Activated T-cell treated with anti-CD3 and anti-CD28 coated beads, Interleukin-2, amount 50 U/mL, for 72 hours (primary cell): Measurements from ENCODE around the gene MICAL3. TPM values are rescaled to one million over a fixed set of nuclear protein-coding genes. Genes with fewer than 3 reads are reported as not detected.

ENCODE experiments used
- ATAC-seq, 2 donors: fragments of 150-1000 bp; cut with Tn5 transposase; replicated peaks in 1 of 2; 2 replicates each; pipeline ENCODE4 v1.10.0; 2021; ENCODE audit warnings: moderate library complexity in 2 of 2, mild to moderate bottlenecking in 1 of 2
- DNase-seq, 2 donors: peaks; one replicate each; pipeline ENCODE4 v3.0.0; 2021 to 2022; ENCODE audit warnings: mixed read lengths in 1 of 2
- H3K27ac Mint-ChIP-seq: one replicate; pipeline ENCODE4 v1.8.0; 2022; ENCODE audit warnings: mild to moderate bottlenecking, moderate library complexity, mixed read lengths
- H3K27me3 Mint-ChIP-seq: one replicate; pipeline ENCODE4 v1.8.0; 2022; ENCODE audit warnings: low read depth, mixed read lengths
- H3K36me3 Mint-ChIP-seq, 2 donors: one replicate each; pipeline ENCODE4 v1.8.0; 2022; ENCODE audit warnings: mixed read lengths in 2 of 2, mild to moderate bottlenecking in 1 of 2; ENCODE audit not compliant: insufficient read depth in 2 of 2
- H3K4me1 Mint-ChIP-seq: one replicate; pipeline ENCODE4 v1.8.0; 2022; ENCODE audit warnings: low read depth, mixed read lengths
- H3K4me3 Mint-ChIP-seq, 2 donors: one replicate each; pipeline ENCODE4 v1.8.0; 2022; ENCODE audit warnings: mild to moderate bottlenecking in 2 of 2, mixed read lengths in 2 of 2, moderate library complexity in 2 of 2
- H3K9me3 Mint-ChIP-seq, 2 donors: one replicate each; pipeline ENCODE4 v1.8.0; 2022; ENCODE audit warnings: mixed read lengths in 2 of 2
- total RNA-seq, 2 donors: library from RNA; stranded (reverse); gene quantifications; one replicate each; pipeline ENCODE4 v1.2.3, GENCODE V29; 2022

Gene MICAL3
- total RNA-seq, 2 donors from 2014 or later: 17.9 to 26.0 TPM

DNA sequence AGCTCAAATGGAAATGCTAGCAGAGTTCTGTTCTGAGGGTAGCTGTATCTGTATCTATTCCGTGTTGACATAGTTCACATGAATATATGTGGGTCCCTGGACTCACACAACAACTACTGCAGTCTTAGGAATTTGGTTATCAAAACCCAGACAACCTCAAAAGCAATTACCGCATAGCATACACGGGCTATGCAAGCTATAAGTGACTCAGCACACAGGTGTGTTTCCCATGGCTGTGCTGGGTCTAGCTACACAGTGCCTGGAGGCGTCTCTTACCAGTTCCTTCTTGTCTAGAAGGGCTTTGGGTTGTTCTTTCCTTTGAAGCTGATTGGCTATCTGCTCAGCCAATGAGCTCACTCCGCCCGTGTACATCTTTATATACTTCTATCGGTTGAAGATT lies 151.9 kb downstream of the MICAL3 start:
- Mint-ChIP-seq H3K9me3 (no peaks in the 10 kb centered on the region), H3K27ac (no peak overlapping the region), H3K36me3 (peaks cover 0 to 2% of the 10 kb centered on the region in 2 donors), H3K27me3 (no peaks in the 10 kb centered on the region), H3K4me3 (no peak overlapping the region), H3K4me1 (no peaks in the 10 kb centered on the region)
- no peak for DNase-seq
- no peak for ATAC-seq

DNA sequence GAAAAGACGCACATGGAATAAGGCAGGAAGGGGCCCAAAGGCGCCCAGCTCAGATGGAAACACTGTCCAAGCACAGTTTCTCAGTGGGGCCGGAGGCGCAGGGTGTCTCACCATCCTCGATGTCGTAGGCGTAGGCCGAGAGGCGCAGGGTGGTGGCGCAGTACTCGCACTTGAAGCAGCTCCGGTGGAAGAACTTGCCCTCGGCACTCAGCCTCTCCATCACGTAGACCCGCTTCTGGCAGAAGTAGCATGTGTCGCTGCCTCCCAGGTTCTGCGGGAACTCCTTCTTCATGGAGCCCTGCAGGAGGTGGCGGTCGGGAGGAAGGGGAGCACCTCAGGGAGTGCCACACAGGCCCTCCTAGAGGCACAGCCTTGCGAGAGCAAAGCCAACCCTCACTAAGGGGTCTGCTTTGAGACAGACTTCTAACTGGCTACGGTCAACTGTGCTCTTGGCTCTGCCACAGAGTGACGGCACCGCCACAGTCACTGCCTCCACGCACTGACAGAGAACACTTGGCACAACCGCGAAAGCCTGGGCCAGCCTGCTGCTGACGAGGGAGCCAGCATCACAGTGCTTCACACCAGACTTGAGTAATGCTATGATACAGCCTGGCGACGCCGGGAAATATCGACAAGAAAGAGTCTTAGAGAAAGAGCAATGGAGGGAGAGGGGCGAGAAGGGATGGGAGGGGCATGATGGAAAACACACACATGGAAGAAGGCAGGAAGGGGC lies 152.5 kb downstream of the MICAL3 start:
- no peak overlapping the region for H3K27ac Mint-ChIP-seq
- H3K4me3 Mint-ChIP-seq: no peak overlapping the region
- H3K4me1 Mint-ChIP-seq: no peaks in the 10 kb centered on the region
- no peaks in the 10 kb centered on the region for H3K27me3 Mint-ChIP-seq
- DNase-seq: no peak
- no peak for ATAC-seq
- no peaks in the 10 kb centered on the region for H3K9me3 Mint-ChIP-seq
- H3K36me3 Mint-ChIP-seq: peaks cover 0 to 2% of the 10 kb centered on the region in 2 donors

DNA sequence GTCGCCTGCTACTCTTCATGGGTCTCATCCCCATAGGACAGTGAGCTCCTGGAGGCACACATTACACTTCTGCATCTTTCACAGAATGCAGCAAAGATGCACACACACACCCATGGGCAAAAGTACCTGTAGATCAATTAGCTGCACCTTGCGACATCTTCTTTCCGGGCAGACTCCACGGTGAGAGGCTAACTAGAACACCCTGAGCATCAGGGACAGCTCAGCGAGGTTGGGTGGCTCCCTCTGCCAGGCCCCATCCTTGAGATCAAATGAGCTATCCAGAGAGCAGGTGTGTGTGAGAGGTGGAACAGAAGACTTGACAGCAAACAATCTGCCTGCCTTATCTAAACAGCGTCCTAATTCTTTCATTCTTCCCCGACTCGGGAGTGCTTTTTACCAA lies 154.0 kb downstream of the MICAL3 start:
- DNase-seq: no peak
- no peak for ATAC-seq
- no peak overlapping the region for H3K27ac Mint-ChIP-seq
- H3K27me3 Mint-ChIP-seq: no peaks in the 10 kb centered on the region
- H3K9me3 Mint-ChIP-seq: no peaks in the 10 kb centered on the region
- H3K4me1 Mint-ChIP-seq: no peaks in the 10 kb centered on the region
- no peak overlapping the region for H3K4me3 Mint-ChIP-seq
- peaks cover 0 to 2% of the 10 kb centered on the region in 2 donors for H3K36me3 Mint-ChIP-seq

DNA sequence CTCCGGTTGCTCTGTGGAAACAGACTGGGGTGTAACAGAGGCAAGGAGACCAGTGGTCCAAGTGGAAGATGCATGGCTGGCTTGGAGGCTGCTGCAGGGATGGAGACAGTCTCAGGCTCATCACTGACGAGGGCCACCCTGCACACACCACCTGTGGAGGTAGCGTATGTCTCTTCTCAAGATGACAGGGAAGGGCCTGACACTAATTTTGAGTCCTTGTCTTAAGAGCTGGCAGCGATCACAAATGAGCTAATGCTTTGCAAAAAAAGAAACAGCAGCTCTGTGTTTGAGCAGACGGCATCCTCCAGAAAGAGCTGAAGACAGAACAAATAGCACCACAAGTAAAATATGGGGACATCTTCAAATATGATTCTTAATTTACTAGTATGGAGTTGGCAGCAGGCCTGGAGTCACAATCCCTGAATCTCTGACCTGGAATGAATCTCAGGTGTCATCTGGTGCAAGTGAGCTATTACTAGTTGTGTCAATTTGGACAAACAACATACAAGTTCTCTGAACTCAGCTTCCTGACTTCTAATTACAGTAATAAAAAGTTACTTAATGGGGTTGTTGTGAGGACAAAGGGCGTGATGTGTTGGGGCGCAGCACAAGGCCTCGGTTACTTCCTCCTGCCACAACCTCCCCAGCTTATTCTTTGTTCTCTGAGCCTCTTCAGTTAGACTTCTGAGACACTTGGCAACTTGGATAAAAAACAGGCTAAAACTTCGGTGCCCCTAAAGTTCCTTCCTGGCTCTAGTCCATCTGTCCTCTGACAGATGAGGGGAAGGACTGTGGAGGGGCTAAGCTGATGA lies 154.9 kb downstream of the MICAL3 start:
- H3K9me3 Mint-ChIP-seq: no peaks in the 10 kb centered on the region
- DNase-seq (no peak), ATAC-seq (no peak)
- H3K4me3 Mint-ChIP-seq: no peak overlapping the region
- H3K4me1 Mint-ChIP-seq: no peaks in the 10 kb centered on the region
- H3K27me3 Mint-ChIP-seq: no peaks in the 10 kb centered on the region
- peaks cover 0 to 2% of the 10 kb centered on the region in 2 donors for H3K36me3 Mint-ChIP-seq
- no peak overlapping the region for H3K27ac Mint-ChIP-seq

DNA sequence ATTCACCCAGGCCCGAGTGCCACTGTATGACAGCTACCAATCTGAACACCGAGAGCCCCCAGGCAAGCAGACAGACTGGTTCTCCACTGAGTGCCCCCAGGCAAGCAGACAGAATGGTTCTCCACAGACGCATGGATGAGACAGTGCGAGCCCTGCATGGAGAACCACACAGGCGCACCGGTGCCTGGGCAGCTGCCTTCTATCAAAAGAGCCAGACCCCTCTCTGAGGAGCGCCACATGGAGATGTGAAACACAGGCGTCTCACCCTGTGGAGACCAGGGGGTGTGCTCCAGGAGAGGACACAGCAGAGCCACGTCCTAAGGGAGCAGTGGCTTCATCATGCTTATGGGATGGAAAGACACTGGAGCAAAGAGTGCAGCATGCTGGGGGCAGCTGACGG lies 155.6 kb downstream of the MICAL3 start:
- ATAC-seq (no peak), DNase-seq (no peak)
- Mint-ChIP-seq H3K4me1 (no peaks in the 10 kb centered on the region), H3K27me3 (no peaks in the 10 kb centered on the region), H3K9me3 (no peaks in the 10 kb centered on the region), H3K4me3 (no peak overlapping the region), H3K27ac (no peak overlapping the region), H3K36me3 (peaks cover 0 to 2% of the 10 kb centered on the region in 2 donors)

DNA sequence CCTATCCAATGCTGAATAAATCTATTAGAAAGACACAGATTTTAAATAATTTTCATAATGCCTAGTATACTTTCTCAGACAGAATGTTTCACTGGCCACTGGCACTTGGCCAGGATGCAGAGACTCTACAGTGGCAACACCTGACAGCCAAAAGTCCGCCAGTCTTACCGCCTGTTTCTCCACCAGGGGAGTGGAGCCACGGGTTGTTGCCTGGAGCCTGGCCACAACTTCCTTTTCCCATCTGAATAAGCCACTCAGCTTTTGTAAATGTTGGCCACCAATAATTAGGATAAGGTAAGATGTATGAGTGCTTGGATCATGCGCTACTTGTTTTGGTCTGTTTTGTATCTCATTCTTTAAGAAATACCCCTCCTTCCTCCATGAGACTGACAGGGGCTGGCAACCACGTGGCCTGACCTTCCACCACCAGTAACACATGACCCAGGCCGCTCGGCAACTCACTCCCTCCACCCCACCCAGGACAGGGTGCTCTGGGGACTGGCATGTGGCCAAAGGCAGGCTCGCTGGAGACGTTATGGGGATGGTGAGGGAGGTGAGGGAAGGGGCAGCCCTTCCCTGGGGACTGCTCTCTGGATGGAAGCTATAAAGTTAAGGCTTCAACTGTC lies 157.1 kb downstream of the MICAL3 start:
- no peaks in the 10 kb centered on the region for H3K27me3 Mint-ChIP-seq
- H3K4me3 Mint-ChIP-seq: no peak overlapping the region
- no peaks in the 10 kb centered on the region for H3K4me1 Mint-ChIP-seq
- no peak for ATAC-seq
- DNase-seq: no peak
- no peaks in the 10 kb centered on the region for H3K9me3 Mint-ChIP-seq
- H3K36me3 Mint-ChIP-seq: peaks cover 0 to 2% of the 10 kb centered on the region in 2 donors
- H3K27ac Mint-ChIP-seq: no peak overlapping the region

DNA sequence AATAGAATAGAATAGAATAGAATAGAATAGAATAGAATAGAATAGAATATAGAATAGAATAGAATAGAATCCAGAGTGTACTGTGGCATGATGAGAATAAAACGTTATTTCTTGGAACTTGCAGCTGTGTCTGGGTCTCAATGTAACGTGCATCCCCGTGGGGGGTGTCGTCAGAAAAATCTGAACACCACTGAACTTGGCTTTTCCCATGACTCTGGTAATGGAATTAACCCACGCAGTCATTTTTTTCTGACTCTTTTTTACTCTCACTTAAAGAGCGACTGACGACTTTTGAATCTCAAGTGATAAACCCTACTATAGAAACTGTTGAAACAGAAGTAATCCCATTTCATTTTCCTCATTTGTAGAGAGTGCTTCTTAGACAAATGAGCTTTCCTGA lies 157.7 kb downstream of the MICAL3 start:
- Mint-ChIP-seq H3K9me3 (no peaks in the 10 kb centered on the region), H3K27me3 (no peaks in the 10 kb centered on the region), H3K4me1 (no peaks in the 10 kb centered on the region), H3K4me3 (no peak overlapping the region), H3K27ac (no peak overlapping the region), H3K36me3 (peaks cover 0 to 2% of the 10 kb centered on the region in 2 donors)
- ATAC-seq (no peak), DNase-seq (no peak)

DNA sequence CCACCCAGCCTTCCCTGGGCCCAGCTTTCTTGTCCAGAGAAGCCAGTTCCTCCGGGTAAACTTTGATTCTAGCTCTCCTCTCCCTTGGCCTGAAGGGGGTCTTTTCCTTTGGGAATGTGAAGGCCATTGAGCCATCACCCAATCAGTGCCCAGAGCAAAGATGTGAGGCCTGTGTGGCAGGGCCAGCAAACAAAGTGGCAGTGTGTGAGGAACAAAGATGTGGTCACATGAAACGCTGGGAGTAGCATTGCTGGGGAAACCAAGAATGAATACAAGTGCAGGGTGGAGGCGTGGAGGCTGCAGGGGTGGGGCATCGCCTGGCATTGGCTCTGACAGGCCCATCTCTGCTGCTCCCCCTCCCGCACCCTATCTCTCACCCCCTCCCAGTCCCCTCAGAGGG lies 158.2 kb downstream of the MICAL3 start:
- no peaks in the 10 kb centered on the region for H3K27me3 Mint-ChIP-seq
- no peak overlapping the region for H3K4me3 Mint-ChIP-seq
- no peak for DNase-seq
- H3K4me1 Mint-ChIP-seq: no peaks in the 10 kb centered on the region
- H3K36me3 Mint-ChIP-seq: no peaks in the 10 kb centered on the region
- no peak overlapping the region for H3K27ac Mint-ChIP-seq
- ATAC-seq: no peak
- H3K9me3 Mint-ChIP-seq: no peaks in the 10 kb centered on the region

DNA sequence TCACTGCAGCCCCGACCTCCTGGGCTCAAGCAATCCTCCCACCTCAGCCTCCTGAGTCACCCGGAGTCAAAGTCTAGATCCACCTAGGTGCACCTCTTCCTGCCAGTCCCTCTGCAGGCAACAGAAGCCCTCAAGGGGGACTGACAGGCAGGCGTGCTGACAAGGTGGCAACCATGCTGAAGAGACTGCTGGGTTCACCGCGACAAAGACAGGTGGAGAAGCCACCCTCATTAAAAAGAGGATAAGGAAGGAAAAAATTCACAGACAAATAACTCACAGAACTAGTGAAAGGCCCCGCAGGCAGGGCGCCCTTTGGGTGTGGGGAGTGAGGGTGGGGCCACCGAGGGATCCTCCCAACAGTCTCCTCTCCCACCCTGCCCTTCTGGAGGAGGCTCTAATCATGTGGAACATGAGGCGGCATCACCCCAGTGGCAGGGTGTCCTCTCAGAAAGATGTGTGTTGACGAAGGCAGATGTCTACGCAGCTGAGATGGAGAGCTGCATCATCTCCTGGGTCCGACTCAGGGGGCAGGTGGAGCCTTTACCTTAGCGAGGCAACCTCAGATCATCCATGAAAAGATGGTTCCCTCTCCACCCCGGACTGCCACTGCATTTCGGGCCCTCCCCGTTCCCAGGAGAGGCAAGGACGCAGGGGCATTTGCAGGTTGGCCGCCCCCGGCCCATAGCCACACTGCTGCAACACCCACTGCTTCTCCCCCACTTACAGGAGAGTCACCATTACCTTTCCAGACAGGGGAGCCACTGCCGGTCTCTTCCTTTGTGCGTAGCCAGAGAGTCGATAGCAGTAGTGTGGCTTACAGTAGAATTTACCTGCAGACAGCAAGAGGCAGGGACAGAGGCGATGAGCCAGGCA lies 158.9 kb downstream of the MICAL3 start:
- no peak overlapping the region for H3K4me3 Mint-ChIP-seq
- H3K36me3 Mint-ChIP-seq: no peaks in the 10 kb centered on the region
- DNase-seq (no peak), ATAC-seq (no peak)
- no peaks in the 10 kb centered on the region for H3K27me3 Mint-ChIP-seq
- no peak overlapping the region for H3K27ac Mint-ChIP-seq
- H3K4me1 Mint-ChIP-seq: no peaks in the 10 kb centered on the region
- no peaks in the 10 kb centered on the region for H3K9me3 Mint-ChIP-seq

DNA sequence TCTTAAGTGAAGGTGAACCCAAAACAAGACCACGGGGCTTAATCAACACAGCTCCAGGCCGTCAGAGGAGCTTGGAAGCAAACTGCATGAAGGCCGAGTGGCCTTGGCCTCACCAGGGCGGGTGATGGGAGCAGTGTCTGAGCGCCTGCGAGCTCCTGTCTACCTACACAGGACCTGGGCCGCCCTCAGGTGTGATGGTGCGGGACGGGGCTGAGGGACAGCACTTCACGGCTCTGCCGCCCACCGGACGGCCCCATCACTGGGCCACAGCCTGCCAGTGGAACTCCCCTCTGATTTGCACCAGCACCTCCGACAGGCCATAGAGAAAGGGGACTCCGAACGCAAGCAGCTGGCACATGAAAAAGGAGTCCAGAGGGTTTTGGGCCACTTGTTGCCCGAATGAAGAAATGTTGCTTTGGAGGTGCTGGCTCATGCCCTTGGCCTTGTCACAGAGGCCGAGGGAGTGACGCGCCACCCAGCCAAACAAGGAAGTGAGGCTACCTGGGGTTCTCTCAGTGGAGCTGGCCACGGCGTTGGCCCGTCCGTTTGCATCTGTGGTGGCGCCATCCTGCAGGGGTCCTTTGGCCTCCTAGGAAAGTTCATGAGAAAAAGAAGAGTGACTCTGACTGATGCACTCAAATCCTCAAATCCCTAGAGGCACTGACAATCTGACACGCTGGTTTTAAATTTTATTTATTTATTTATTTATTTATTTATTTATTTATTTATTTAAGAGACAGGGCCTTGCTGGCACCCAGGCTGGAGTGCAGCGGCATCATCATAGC lies 159.8 kb downstream of the MICAL3 start:
- H3K4me1 Mint-ChIP-seq: no peaks in the 10 kb centered on the region
- no peaks in the 10 kb centered on the region for H3K27me3 Mint-ChIP-seq
- H3K9me3 Mint-ChIP-seq: no peaks in the 10 kb centered on the region
- ATAC-seq: no peak
- no peak overlapping the region for H3K27ac Mint-ChIP-seq
- H3K36me3 Mint-ChIP-seq: no peaks in the 10 kb centered on the region
- H3K4me3 Mint-ChIP-seq: no peak overlapping the region
- no peak for DNase-seq

DNA sequence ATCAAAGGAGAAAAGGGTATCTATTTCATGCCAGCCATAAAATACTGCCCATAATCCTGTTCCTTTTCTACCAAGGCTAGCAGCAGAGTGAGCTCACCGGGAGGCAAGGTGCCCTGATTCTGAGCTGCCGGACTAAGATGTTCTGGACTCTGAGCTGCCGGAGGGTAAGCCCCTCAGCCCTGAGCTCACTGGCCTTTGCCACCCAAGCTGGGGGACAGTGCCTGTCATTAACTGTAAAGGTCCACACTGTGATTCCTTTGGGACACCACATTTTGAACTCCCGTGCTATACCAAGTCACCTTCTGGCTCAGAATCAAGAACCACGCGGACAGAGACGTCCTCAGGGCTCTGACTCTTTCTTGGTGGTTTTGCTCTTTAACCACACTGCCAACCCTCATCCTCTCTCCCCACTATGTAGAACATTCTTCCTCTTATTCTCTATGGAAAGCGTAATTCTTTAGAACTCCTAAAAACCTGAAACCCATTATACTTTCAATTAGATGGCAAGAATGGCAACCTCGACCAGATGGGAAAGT lies 161.6 kb downstream of the MICAL3 start:
- Mint-ChIP-seq H3K4me1 (no peaks in the 10 kb centered on the region), H3K36me3 (no peaks in the 10 kb centered on the region), H3K27ac (no peak overlapping the region), H3K27me3 (no peaks in the 10 kb centered on the region), H3K4me3 (no peak overlapping the region), H3K9me3 (no peaks in the 10 kb centered on the region)
- no peak for ATAC-seq
- no peak for DNase-seq

DNA sequence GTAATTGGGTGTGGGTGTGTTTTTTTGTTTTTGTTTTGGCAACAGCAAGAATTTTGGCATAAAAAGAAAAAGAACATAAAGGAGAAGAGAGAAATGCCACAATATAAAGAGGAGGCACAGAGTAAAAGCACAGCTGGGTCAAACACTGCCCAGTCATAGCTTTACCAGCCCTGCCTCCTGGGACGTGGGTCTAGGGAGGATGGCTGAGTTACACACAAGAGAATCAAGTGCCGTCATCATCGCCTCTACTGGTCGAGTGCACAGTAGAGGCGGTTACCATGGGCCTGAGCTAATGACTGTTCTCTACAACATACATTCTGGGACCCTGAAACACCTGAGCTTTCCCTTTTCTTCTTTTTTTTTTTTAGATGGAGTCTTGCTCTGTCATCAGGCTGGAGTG lies 162.5 kb downstream of the MICAL3 start:
- Mint-ChIP-seq H3K36me3 (no peaks in the 10 kb centered on the region), H3K9me3 (no peaks in the 10 kb centered on the region), H3K27me3 (no peaks in the 10 kb centered on the region), H3K4me3 (no peak overlapping the region), H3K4me1 (no peaks in the 10 kb centered on the region), H3K27ac (no peak overlapping the region)
- ATAC-seq (no peak), DNase-seq (no peak)
